H1 (cell line): ENCODE measurements around the gene RNF183. TPM values are rescaled to one million over a fixed set of nuclear protein-coding genes. Genes with fewer than 3 reads are reported as not detected.

Experiments
- CTCF ChIA-PET: fragments of 300-600 bp; sonication (Branson Sonifier 250); formaldehyde crosslinking; loops from one replicate; lab custom pipeline; 2021; ENCODE audit not compliant: partially characterized antibody; lab: Charles Lee
- POLR2A ChIA-PET: fragments of 300-600 bp; sonication (Branson Sonifier 250); formaldehyde crosslinking; loops from one replicate; lab custom pipeline; 2021; ENCODE audit warnings: inconsistent platforms; ENCODE audit not compliant: partially characterized antibody; lab: Charles Lee
- DNase-seq, 2 experiments: peaks; one replicate each; pipeline versions ENCODE4 v3.0.0 to v3.0.0-alpha.2; 2010 to 2022; ENCODE audit warnings: low spot score in 2 of 2, low read depth in 1 of 2, mixed read lengths in 1 of 2
- FAIRE-seq: peaks from 2 replicates; lab custom pipeline; 2011; peaks lifted over from hg19 to GRCh38; lab: Jason Lieb, UNC
- H2AFZ ChIP-seq: 2 replicates; pipeline ENCODE4 v1.8.1; 2012; ENCODE audit warnings: low read length, inconsistent platforms
- H2AK5ac ChIP-seq: 2 replicates; pipeline ENCODE4 v1.6.1; 2013; ENCODE audit warnings: low read depth, low read length
- H2BK120ac ChIP-seq: replicated peaks from 2 replicates; pipeline ENCODE3; 2013; ENCODE audit warnings: low read depth, low read length, inconsistent platforms
- H2BK12ac ChIP-seq: 2 replicates; pipeline ENCODE4 v1.6.1; 2013; ENCODE audit warnings: low read depth, low read length
- H2BK15ac ChIP-seq: 2 replicates; pipeline ENCODE4 v1.6.1; 2013; ENCODE audit warnings: low read length
- H2BK20ac ChIP-seq: 2 replicates; pipeline ENCODE4 v1.6.1; 2013; ENCODE audit warnings: low read length
- H2BK5ac ChIP-seq: 2 replicates; pipeline ENCODE4 v1.6.1; 2013; ENCODE audit warnings: low read depth, low read length
- H3K14ac ChIP-seq: 2 replicates; pipeline ENCODE4 v1.6.1; 2013; ENCODE audit warnings: inconsistent platforms; ENCODE audit not compliant: insufficient read length
- H3K18ac ChIP-seq: 2 replicates; pipeline ENCODE4 v1.6.1; 2013; ENCODE audit warnings: low read length; ENCODE audit errors: extremely low read depth
- H3K23ac ChIP-seq: 2 replicates; pipeline ENCODE4 v1.6.1; 2013; ENCODE audit warnings: inconsistent platforms; ENCODE audit not compliant: insufficient read length
- H3K23me2 ChIP-seq: 2 replicates; pipeline ENCODE4 v1.6.1; 2013; ENCODE audit warnings: low read depth, low read length
- H3K27ac ChIP-seq: 2 replicates; pipeline ENCODE4 v1.6.1; 2011; ENCODE audit warnings: low read depth, low read length, inconsistent platforms
- H3K27me3 ChIP-seq, 4 experiments: replicated peaks in 1 of 4; 1 replicate in 1 of 4; 2 replicates in 3 of 4; pipeline versions ENCODE4 v1.6.1 to v1.8.1; 2011 to 2013; ENCODE audit warnings: low read length in 3 of 4, mild to moderate bottlenecking in 3 of 4, inconsistent platforms in 2 of 4, mixed read lengths in 2 of 4, moderate library complexity in 1 of 4; ENCODE audit not compliant: control insufficient read depth in 3 of 4, insufficient read depth in 3 of 4; ENCODE audit errors: extremely low read depth in 1 of 4
- H3K36me3 ChIP-seq, 4 experiments: 2 replicates each; pipeline versions ENCODE4 v1.6.1 to v1.8.1; 2011 to 2013; ENCODE audit warnings: mild to moderate bottlenecking in 4 of 4, low read length in 3 of 4, moderate library complexity in 2 of 4, control low read depth in 1 of 4, inconsistent platforms in 1 of 4; ENCODE audit not compliant: insufficient read depth in 4 of 4, control insufficient read depth in 2 of 4
- H3K4ac ChIP-seq: replicated peaks from 2 replicates; pipeline ENCODE3; 2013; ENCODE audit warnings: low read length, low read depth, mixed read lengths, inconsistent platforms; ENCODE audit not compliant: insufficient read length
- H3K4me1 ChIP-seq, 4 experiments: replicated peaks in 1 of 4; 1 replicate in 1 of 4; 2 replicates in 3 of 4; pipeline versions ENCODE4 v1.6.1 to v1.8.1; 2011 to 2013; ENCODE audit warnings: low read length in 3 of 4, inconsistent platforms in 2 of 4, mixed read lengths in 1 of 4; ENCODE audit not compliant: insufficient read depth in 4 of 4, control insufficient read depth in 3 of 4
- H3K4me2 ChIP-seq, 2 experiments: 2 replicates each; pipeline versions ENCODE4 v1.6.1 to v1.8.1; 2011 to 2013; ENCODE audit warnings: low read depth in 2 of 2, low read length in 2 of 2, control low read depth in 1 of 2, inconsistent platforms in 1 of 2, mild to moderate bottlenecking in 1 of 2; ENCODE audit not compliant: insufficient read depth in 1 of 2
- H3K4me3 ChIP-seq, 4 experiments: fragments of 200-600, 300-600 bp in 1 of 4; sonication (generic), shearing (Covaris generic), sonication (Bioruptor Twin) in 1 of 4; 2 replicates each; pipeline versions ENCODE4 v1.5.1 to v1.8.1; 2011 to 2016; ENCODE audit warnings: low read length in 4 of 4, low read depth in 3 of 4, control low read depth in 2 of 4, inconsistent platforms in 2 of 4, mild to moderate bottlenecking in 2 of 4, mixed read lengths in 1 of 4, moderate library complexity in 1 of 4; ENCODE audit not compliant: insufficient read depth in 2 of 4; ENCODE audit errors: extremely low read depth in 1 of 4
- H3K56ac ChIP-seq: replicated peaks from 2 replicates; pipeline ENCODE3; 2013; ENCODE audit warnings: low read depth, mild to moderate bottlenecking, mixed read lengths, low read length, inconsistent platforms; ENCODE audit not compliant: insufficient read length
- H3K79me1 ChIP-seq: 2 replicates; pipeline ENCODE4 v1.6.1; 2013; ENCODE audit warnings: low read depth, low read length, control low read depth
- H3K79me2 ChIP-seq, 2 experiments: 2 replicates each; pipeline versions ENCODE4 v1.6.1 to v1.8.1; 2012 to 2013; ENCODE audit warnings: low read length in 2 of 2, mild to moderate bottlenecking in 2 of 2, inconsistent platforms in 1 of 2; ENCODE audit not compliant: insufficient read depth in 2 of 2, control insufficient read depth in 1 of 2
- H3K9ac ChIP-seq, 4 experiments: replicated peaks in 1 of 4; 1 replicate in 1 of 4; 2 replicates in 3 of 4; pipeline versions ENCODE4 v1.6.1 to v1.8.1; 2011 to 2013; ENCODE audit warnings: low read depth in 3 of 4, low read length in 3 of 4, control low read depth in 2 of 4, mild to moderate bottlenecking in 2 of 4, moderate library complexity in 2 of 4, inconsistent platforms in 1 of 4; ENCODE audit errors: extremely low read depth in 1 of 4
- H3K9me3 ChIP-seq, 2 experiments: 2 replicates each; pipeline versions ENCODE4 v1.6.1 to v1.8.1; 2012 to 2013; ENCODE audit warnings: mild to moderate bottlenecking in 2 of 2, moderate library complexity in 2 of 2, control low read depth in 1 of 2, inconsistent platforms in 1 of 2, low read depth in 1 of 2, low read length in 1 of 2, mixed read lengths in 1 of 2; ENCODE audit not compliant: insufficient read depth in 2 of 2
- H4K20me1 ChIP-seq, 2 experiments: replicated peaks in 1 of 2; 2 replicates each; pipeline versions ENCODE3 to v1.8.1; 2011 to 2013; ENCODE audit warnings: inconsistent platforms in 2 of 2, low read length in 2 of 2, mild to moderate bottlenecking in 1 of 2; ENCODE audit not compliant: insufficient read depth in 2 of 2, control insufficient read depth in 1 of 2
- H4K5ac ChIP-seq: 2 replicates; pipeline ENCODE4 v1.6.1; 2013; ENCODE audit warnings: low read length, low read depth, mixed read lengths, inconsistent platforms; ENCODE audit not compliant: insufficient read length
- H4K8ac ChIP-seq: 2 replicates; pipeline ENCODE4 v1.8.0; 2013; ENCODE audit warnings: mild to moderate bottlenecking, moderate library complexity, low read length, inconsistent platforms; ENCODE audit not compliant: insufficient read depth; ENCODE audit errors: extremely low read depth
- H4K91ac ChIP-seq: replicated peaks from 2 replicates; pipeline ENCODE3; 2013; ENCODE audit warnings: low read length, mixed read lengths, inconsistent platforms; ENCODE audit not compliant: insufficient read length
- CTCF ChIP-seq, 3 experiments: IDR thresholded peaks; 1 replicate in 2 of 3; 2 replicates in 1 of 3; pipeline versions ENCODE4 v1.5.1 to v1.6.1; 2011; ENCODE audit warnings: low read length in 3 of 3, mild to moderate bottlenecking in 3 of 3, inconsistent platforms in 2 of 3, low read depth in 1 of 3, moderate library complexity in 1 of 3; ENCODE audit not compliant: insufficient read depth in 1 of 3; ENCODE audit errors: control extremely low read depth in 1 of 3
- RAD21 ChIP-seq, 2 experiments: IDR thresholded peaks in 1 of 2; conservative IDR thresholded peaks in 1 of 2; 2 replicates each; pipeline ENCODE4 v1.6.1; 2011; ENCODE audit warnings: low read depth in 2 of 2, low read length in 2 of 2, improper control_type of control experiment in 1 of 2, inconsistent platforms in 1 of 2, mild to moderate bottlenecking in 1 of 2, moderate library complexity in 1 of 2
- SP2 ChIP-seq: IDR thresholded peaks from 2 replicates; pipeline ENCODE4 v1.6.1; 2012; ENCODE audit warnings: mild to moderate bottlenecking, low read length, inconsistent platforms
- WGBS, 2 experiments: shearing (Covaris generic) in 1 of 2; methylation state at CpG; one replicate each; pipeline versions ENCODE4 v1.1.6 to v1.1.7; 2013 to 2015; ENCODE audit warnings: low lambda C conversion rate in 2 of 2, mixed read lengths in 2 of 2, inconsistent platforms in 1 of 2, low coverage in 1 of 2, missing lambda C conversion rate in 1 of 2; ENCODE audit not compliant: insufficient replicate concordance in 2 of 2, insufficient coverage in 1 of 2, insufficient read length in 1 of 2; ENCODE audit errors: extremely low coverage in 1 of 2, missing lambda C conversion rate in 1 of 2; 5-methylcytosine and 5-hydroxymethylcytosine counted together
- polyA plus RNA-seq, 7 experiments: library from polyadenylated mRNA; depleted of rRNA in 3 of 7; stranded (reverse) in 5 of 7; unstranded in 2 of 7; fragments of >200 nt in 5 of 7; fragments of 200-250 nt in 2 of 7; gene quantifications; 1 replicate in 5 of 7; 2 replicates in 1 of 7; 4 replicates in 1 of 7; pipeline versions ENCODE4 v1.2.1 to v1.2.3, GENCODE V29; 2011 to 2013; ENCODE audit warnings: missing spikeins in 2 of 7, mixed read lengths in 2 of 7
- total RNA-seq: library from RNA; stranded (reverse); fragmentation: NEBNext Ultra II Directional; extraction: Animal tissue kit (Norgen Biotek cat#: 25700); gene quantifications from 2 replicates; pipeline ENCODE4 v1.2.1, GENCODE V29; 2021

RNF183 gene
- total and polyA plus RNA-seq, 2 of the 8 experiments (the other 6 are each of a cell fraction or from before 2014, with no cell fraction given): 0.15 TPM; not detected in 1

DNA sequence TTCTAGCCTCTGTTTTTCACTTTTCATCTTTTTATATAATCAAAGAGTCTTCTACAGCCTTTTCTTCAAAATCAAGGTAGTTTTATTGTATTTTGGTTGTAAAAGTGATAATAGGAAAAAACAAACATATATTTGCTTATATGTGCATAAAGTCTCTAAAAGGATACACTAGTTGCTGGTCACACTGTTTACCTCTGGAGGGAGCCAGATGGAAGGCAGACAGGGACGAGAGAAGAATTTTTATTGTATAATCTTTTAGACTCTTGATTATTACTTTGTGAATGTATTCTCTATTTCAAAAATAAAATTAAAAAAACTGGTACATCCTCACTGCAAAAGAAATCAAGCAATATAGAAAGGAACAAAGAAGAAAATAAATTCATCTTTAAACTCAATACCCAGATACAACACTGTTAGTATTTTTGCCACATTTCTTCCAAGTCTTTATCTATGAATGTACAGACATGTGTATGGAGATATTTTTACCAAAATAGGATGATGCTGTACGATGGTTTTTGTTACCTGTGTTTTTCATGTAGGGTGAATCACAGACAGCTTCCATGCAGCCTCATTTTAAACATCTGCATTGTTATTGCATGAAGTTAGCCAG, 6.1 kb upstream of the RNF183 start:
- Histone ChIP-seq H3K36me3 (no peaks in the 10 kb centered on the region), H3K79me1 (no peaks in the 10 kb centered on the region), H3K27me3 (no peaks in the 10 kb centered on the region; a peak in 1 of 7 replicates), H4K5ac (no peak overlapping the region), H3K4me2 (no peak overlapping the region), H3K4me1 (no peaks in the 10 kb centered on the region), H3K23me2 (no peaks in the 10 kb centered on the region), H3K56ac (no peak overlapping the region), H4K8ac (no peak overlapping the region), H3K14ac (no peak overlapping the region), H3K23ac (no peak overlapping the region), H2AFZ (no peak overlapping the region), H4K91ac (no peak overlapping the region)
- POLR2A ChIA-PET: interaction anchor here (1.0 kb wide), 1 partner anchor 284 kb away, joined by 3 read pairs; no protein-coding TSS in a partner anchor
- WGBS, 2 experiments: 45% methylated on average over 2 of the region's 2 CpGs; no CpG with 5 or more reads in 1 of the 2 experiments
- CTCF ChIA-PET: interaction anchor here (0.7 to 4.2 kb wide), 24 partner anchors 10 to 349 kb away, joined by 3 to 30 read pairs (median 4); partner anchors contain the start of genes BSPRY, CDC26, PRPF4 and WDR31
- TF ChIP-seq CTCF (IDR thresholded peaks at IDR 0.05; ENCODE audit: control extremely low read depth in 1 of 3, insufficient read depth in 1 of 3, low read depth in 1 of 3, low read length in 3 of 3) (peak in 2 of 3 experiments; percentile 39 to 43; a peak in 2 of 4 replicates), SP2 (no peak), RAD21 (IDR thresholded peaks at IDR 0.05 in 1 of 2, conservative IDR thresholded peaks at IDR 0.05 in 1 of 2; ENCODE audit: low read depth in 2 of 2, low read length in 2 of 2) (peak; percentile 79 to 80)
- TF ChIP-seq, all 59 proteins: peak for 2
- DNase-seq (no peak), FAIRE-seq (no peak)
- no peak overlapping the region for H3K4me3 ChIP-seq
- no peak overlapping the region for H2BK15ac ChIP-seq
- H3K79me2 ChIP-seq: no peaks in the 10 kb centered on the region
- H2AK5ac ChIP-seq: no peak overlapping the region
- no peak overlapping the region for H2BK120ac ChIP-seq
- no peak overlapping the region for H2BK20ac ChIP-seq
- H3K9me3 ChIP-seq: no peaks in the 10 kb centered on the region
- no peak overlapping the region for H3K9ac ChIP-seq
- H3K27ac ChIP-seq: no peak overlapping the region
- H3K18ac ChIP-seq: no peak overlapping the region
- H4K20me1 ChIP-seq: no peaks in the 10 kb centered on the region
- H3K4ac ChIP-seq: no peak overlapping the region
- no peak overlapping the region for H2BK5ac ChIP-seq
- no peak overlapping the region for H2BK12ac ChIP-seq
